8988T (cell line): Measurements from ENCODE around the gene AGAP1.
"Not testable (repeated sequence)": the region's sequence is repeated elsewhere in the genome, so short reads cannot be mapped to it uniquely, and the experiment has no call there.

Experiments
- DNase-seq: peaks from one replicate; pipeline ENCODE4 v3.0.0; 2011

The AGAP1 gene

GRCh38 chr2:235935773-235936172 lies 441.9 kb downstream of the AGAP1 start:
- no peak for DNase-seq

- no peak for DNase-seq
Observed at GRCh38 chr2:235936493-235936892, 442.6 kb downstream of the AGAP1 start.

- no peak for DNase-seq
Observed at GRCh38 chr2:235937087-235937486, 443.2 kb downstream of the AGAP1 start.

GRCh38 chr2:235937526-235937925 lies 443.7 kb downstream of the AGAP1 start:
- no peak for DNase-seq

GRCh38 chr2:235937936-235938335 lies 444.1 kb downstream of the AGAP1 start:
- no peak for DNase-seq

- no peak for DNase-seq
Observed at GRCh38 chr2:235938611-235939010, 444.8 kb downstream of the AGAP1 start.

GRCh38 chr2:235939471-235939870 lies 445.6 kb downstream of the AGAP1 start:
- no peak for DNase-seq

GRCh38 chr2:235940330-235940729 lies 446.5 kb downstream of the AGAP1 start:
- DNase-seq, result no peak

- no peak for DNase-seq
Observed at GRCh38 chr2:235944591-235944990, 450.7 kb downstream of the AGAP1 start.

GRCh38 chr2:235945608-235946140 lies 451.8 kb downstream of the AGAP1 start:
- no peak for DNase-seq

GRCh38 chr2:235946590-235946989 lies 452.7 kb downstream of the AGAP1 start:
- no peak for DNase-seq

- DNase-seq, result not testable (repeated sequence)
Observed at GRCh38 chr2:235947055-235947454, 453.2 kb downstream of the AGAP1 start.

- DNase-seq, result no peak
Observed at GRCh38 chr2:235949567-235950472, 456.0 kb downstream of the AGAP1 start.

GRCh38 chr2:235950473-235950809 lies 456.6 kb downstream of the AGAP1 start:
- DNase-seq, result no peak

GRCh38 chr2:235951493-235951892 lies 457.6 kb downstream of the AGAP1 start:
- no peak for DNase-seq

- no peak for DNase-seq
Observed at GRCh38 chr2:235951982-235952381, 458.1 kb downstream of the AGAP1 start.

- DNase-seq, result no peak
Observed at GRCh38 chr2:235952714-235953113, 458.9 kb downstream of the AGAP1 start.

GRCh38 chr2:235954281-235954680 lies 460.4 kb downstream of the AGAP1 start:
- no peak for DNase-seq

GRCh38 chr2:235954888-235955480 lies 461.1 kb downstream of the AGAP1 start:
- no peak for DNase-seq

GRCh38 chr2:235955664-235956063 lies 461.8 kb downstream of the AGAP1 start:
- no peak for DNase-seq

GRCh38 chr2:235956281-235956970 lies 462.6 kb downstream of the AGAP1 start:
- no peak for DNase-seq

- DNase-seq, result no peak
Observed at GRCh38 chr2:235957251-235957650, 463.4 kb downstream of the AGAP1 start.

- no peak for DNase-seq
Observed at GRCh38 chr2:235958221-235958930, 464.5 kb downstream of the AGAP1 start.
